OCI-LY1 (cell line): ENCODE results near the gene CRKL.

Source experiments
- H2AFZ ChIP-seq: fragments of 200-600 bp; sonication (generic), shearing (Covaris generic); 2 replicates; pipeline ENCODE4 v1.6.0; 2014; ENCODE audit warnings: antibody characterized with exemption, mild to moderate bottlenecking, low read length
- H3F3A ChIP-seq: fragments of 200-600 bp; sonication (generic), shearing (Covaris generic); 2 replicates; pipeline ENCODE4 v1.6.0; 2014; ENCODE audit warnings: mild to moderate bottlenecking, antibody characterized with exemption, low read length, moderate library complexity; ENCODE audit not compliant: insufficient read depth
- H3K27ac ChIP-seq: fragments of 200-600 bp; sonication (generic); 2 replicates; pipeline ENCODE4 v1.5.1; 2014; ENCODE audit warnings: low read length, mixed run types, mild to moderate bottlenecking, low read depth; ENCODE audit not compliant: poor library complexity, severe bottlenecking
- H3K27me3 ChIP-seq: fragments of 200-600 bp; sonication (generic); 2 replicates; pipeline ENCODE4 v1.6.0; 2014; ENCODE audit warnings: antibody characterized with exemption, mild to moderate bottlenecking, low read length, moderate library complexity; ENCODE audit not compliant: insufficient read depth
- H3K36me3 ChIP-seq: fragments of 200-600 bp; sonication (generic); 2 replicates; pipeline ENCODE4 v1.6.1; 2014; ENCODE audit warnings: mild to moderate bottlenecking, antibody characterized with exemption, low read length, moderate library complexity, mixed read lengths; ENCODE audit not compliant: insufficient read depth
- H3K4me1 ChIP-seq: fragments of 200-600 bp; sonication (generic); 2 replicates; pipeline ENCODE4 v1.5.1; 2014; ENCODE audit warnings: mild to moderate bottlenecking, low read length, moderate library complexity; ENCODE audit not compliant: insufficient read depth, severe bottlenecking
- H3K4me2 ChIP-seq: fragments of 200-600 bp; sonication (generic), shearing (Covaris generic); 2 replicates; pipeline ENCODE4 v1.6.1; 2014; ENCODE audit warnings: low read length
- H3K4me3 ChIP-seq: fragments of 200-600 bp; sonication (generic); 2 replicates; pipeline ENCODE4 v1.5.1; 2014; ENCODE audit warnings: low read length, low read depth, mild to moderate bottlenecking, mixed read lengths; ENCODE audit not compliant: poor library complexity, severe bottlenecking
- H3K79me2 ChIP-seq: fragments of 200-600 bp; shearing (Covaris generic); 2 replicates; pipeline ENCODE4 v1.6.1; 2016; ENCODE audit warnings: mixed run types, low read length, mixed read lengths; ENCODE audit not compliant: insufficient read depth
- H3K9ac ChIP-seq: fragments of 200-600 bp; sonication (generic), shearing (Covaris generic); 2 replicates; pipeline ENCODE4 v1.6.1; 2014; ENCODE audit warnings: mild to moderate bottlenecking, low read length, mixed read lengths
- H3K9me2 ChIP-seq: fragments of 200-600 bp; sonication (generic), shearing (Covaris generic); 2 replicates; pipeline ENCODE4 v1.6.1; 2014; ENCODE audit warnings: low read depth, mild to moderate bottlenecking, low read length, mixed read lengths
- H3K9me3 ChIP-seq: fragments of 200-600 bp; shearing (Covaris generic); 2 replicates; pipeline ENCODE4 v1.6.1; 2014; ENCODE audit warnings: low read length, mixed read lengths
- H4K20me1 ChIP-seq: fragments of 200-600 bp; sonication (generic), shearing (Covaris generic); 2 replicates; pipeline ENCODE4 v1.6.0; 2016; ENCODE audit warnings: mild to moderate bottlenecking, low read length; ENCODE audit not compliant: insufficient read depth
- CTCF ChIP-seq: fragments of 200-600 bp; sonication (generic), shearing (Covaris generic); IDR thresholded peaks from 2 replicates; pipeline ENCODE4 v1.5.1; 2017; ENCODE audit warnings: mild to moderate bottlenecking, antibody characterized with exemption, low read length, moderate library complexity, mixed read lengths
- EZH2 ChIP-seq: fragments of 200-600 bp; sonication (generic), shearing (Covaris generic); IDR thresholded peaks from 2 replicates; pipeline ENCODE4 v1.8.0; 2017; ENCODE audit warnings: borderline replicate concordance, mixed run types, mild to moderate bottlenecking, antibody characterized with exemption, low read length, moderate library complexity, mixed read lengths

The CRKL gene

GRCh38 chr22:20960609-20961008 is 43.4 kb downstream of the CRKL start:
- peaks cover 18% of the 10 kb centered on the region; the same call in 1 of the 2 replicates for H3K27me3 ChIP-seq
- H3K9me2 ChIP-seq = no peaks in the 10 kb centered on the region
- TF ChIP-seq CTCF (no peak), EZH2 (no peak)
- H3F3A ChIP-seq = no peaks in the 10 kb centered on the region
- H3K36me3 ChIP-seq = no peaks in the 10 kb centered on the region
- H3K79me2 ChIP-seq = no peaks in the 10 kb centered on the region
- no peak overlapping the region for H3K4me2 ChIP-seq
- no peak overlapping the region for H3K27ac ChIP-seq
- H3K4me1 ChIP-seq = no peaks in the 10 kb centered on the region
- H3K9ac ChIP-seq = no peak overlapping the region
- H4K20me1 ChIP-seq = no peaks in the 10 kb centered on the region
- H3K9me3 ChIP-seq = no peaks in the 10 kb centered on the region
- H3K4me3 ChIP-seq = no peak overlapping the region
- no peak overlapping the region for H2AFZ ChIP-seq

GRCh38 chr22:20962491-20962945 is 45.3 kb downstream of the CRKL start:
- no peaks in the 10 kb centered on the region for H3K9me3 ChIP-seq
- H3K79me2 ChIP-seq = no peaks in the 10 kb centered on the region
- H3K9ac ChIP-seq = no peak overlapping the region
- TF ChIP-seq CTCF = no peak
- no peak for TF ChIP-seq EZH2
- no peak overlapping the region for H3K27ac ChIP-seq
- H3K36me3 ChIP-seq = no peaks in the 10 kb centered on the region
- no peak overlapping the region for H2AFZ ChIP-seq
- no peaks in the 10 kb centered on the region for H3F3A ChIP-seq
- no peaks in the 10 kb centered on the region for H3K4me1 ChIP-seq
- H4K20me1 ChIP-seq = no peaks in the 10 kb centered on the region
- H3K27me3 ChIP-seq = peaks cover 24% of the 10 kb centered on the region; the same call in 1 of the 2 replicates
- no peaks in the 10 kb centered on the region for H3K9me2 ChIP-seq
- H3K4me3 ChIP-seq = no peak overlapping the region
- H3K4me2 ChIP-seq = no peak overlapping the region

- Histone ChIP-seq H3K9ac (no peak overlapping the region), H3K79me2 (no peaks in the 10 kb centered on the region), H3F3A (no peaks in the 10 kb centered on the region), H3K27ac (no peak overlapping the region), H3K4me3 (no peak overlapping the region), H3K9me2 (no peaks in the 10 kb centered on the region), H4K20me1 (no peaks in the 10 kb centered on the region), H3K27me3 (peaks cover 23% of the 10 kb centered on the region; the same call in 1 of the 2 replicates), H3K4me1 (no peaks in the 10 kb centered on the region), H3K4me2 (no peak overlapping the region), H3K9me3 (no peaks in the 10 kb centered on the region), H2AFZ (no peak overlapping the region), H3K36me3 (no peaks in the 10 kb centered on the region)
- TF ChIP-seq CTCF (no peak), EZH2 (no peak)
Observed at GRCh38 chr22:20963201-20964052, 46.2 kb downstream of the CRKL start.
